Fibroblast of lung (primary cell): Measurements from ENCODE around the gene FIBP. TPM values are rescaled to one million over a fixed set of nuclear protein-coding genes. Genes with fewer than 3 reads are reported as not detected.
A peak's percentile ranks its signal among the peaks of the same experiment; 100 is the strongest.

ENCODE experiments used
- DNase-seq, 2 donors: peaks; one replicate each; pipeline versions ENCODE4 v3.0.0 to v3.0.0-alpha.2; 2010; ENCODE audit warnings: low read depth in 2 of 2
- H2AFZ ChIP-seq: 2 replicates; pipeline ENCODE4 v1.5.1; 2012; ENCODE audit warnings: low read length, control low read depth, inconsistent platforms
- H3K27ac ChIP-seq: 2 replicates; pipeline ENCODE4 v1.5.1; 2011; ENCODE audit warnings: low read length, control low read depth; ENCODE audit not compliant: insufficient read depth
- H3K27me3 ChIP-seq: 2 replicates; pipeline ENCODE4 v1.5.1; 2011; ENCODE audit warnings: mild to moderate bottlenecking, low read length; ENCODE audit not compliant: control insufficient read depth, insufficient read depth
- H3K36me3 ChIP-seq: 2 replicates; pipeline ENCODE4 v1.5.1; 2011; ENCODE audit warnings: low read length; ENCODE audit not compliant: control insufficient read depth, insufficient read depth
- H3K4me1 ChIP-seq: 2 replicates; pipeline ENCODE4 v1.5.1; 2011; ENCODE audit warnings: low read length; ENCODE audit not compliant: control insufficient read depth, insufficient read depth; ENCODE audit errors: extremely low read depth
- H3K4me2 ChIP-seq: 2 replicates; pipeline ENCODE4 v1.5.1; 2011; ENCODE audit warnings: low read length, control low read depth; ENCODE audit not compliant: insufficient read depth; ENCODE audit errors: extremely low read depth
- H3K4me3 ChIP-seq, 4 experiments: fragments of 200-600 bp in 1 of 4; sonication (generic) in 1 of 4; replicated peaks in 1 of 4; 2 replicates each; pipeline ENCODE4 v1.5.1; 2011 to 2016; ENCODE audit warnings: low read length in 4 of 4, low read depth in 3 of 4, mild to moderate bottlenecking in 3 of 4, control low read depth in 2 of 4, inconsistent platforms in 1 of 4, mixed read lengths in 1 of 4; ENCODE audit not compliant: insufficient read depth in 1 of 4; ENCODE audit errors: control extremely low read depth in 1 of 4
- H3K79me2 ChIP-seq: 2 replicates; pipeline ENCODE4 v1.5.1; 2012; ENCODE audit warnings: mild to moderate bottlenecking, low read length, inconsistent platforms; ENCODE audit not compliant: control insufficient read depth, insufficient read depth
- H3K9ac ChIP-seq: 2 replicates; pipeline ENCODE4 v1.5.1; 2011; ENCODE audit warnings: mild to moderate bottlenecking, low read length, control low read depth; ENCODE audit not compliant: insufficient read depth
- H3K9me3 ChIP-seq: 2 replicates; pipeline ENCODE4 v1.5.1; 2012; ENCODE audit warnings: low read depth, low read length; ENCODE audit not compliant: control insufficient read depth, insufficient read depth
- H4K20me1 ChIP-seq: 2 replicates; pipeline ENCODE4 v1.5.1; 2011; ENCODE audit warnings: low read length; ENCODE audit not compliant: control insufficient read depth, insufficient read depth; ENCODE audit errors: extremely low read depth
- CTCF ChIP-seq, 2 donors: IDR thresholded peaks in 1 of 2; conservative IDR thresholded peaks in 1 of 2; 1 replicate in 1 of 2; 2 replicates in 1 of 2; pipeline ENCODE4 v1.5.1; 2011 to 2012; ENCODE audit warnings: low read length in 2 of 2, control low read depth in 1 of 2, inconsistent platforms in 1 of 2, low read depth in 1 of 2, mild to moderate bottlenecking in 1 of 2
- EZH2 ChIP-seq: IDR thresholded peaks from 2 replicates; pipeline ENCODE4 v1.5.1; 2012; ENCODE audit warnings: low read length, control low read depth, mild to moderate bottlenecking; ENCODE audit errors: missing control alignments
- polyA plus RNA-seq, 2 donors: library from polyadenylated mRNA; depleted of rRNA in 1 of 2; stranded (reverse) in 1 of 2; unstranded in 1 of 2; fragments of >200 nt; gene quantifications; 2 replicates each; pipeline ENCODE4 v1.2.1, GENCODE V29; 2011 to 2012; ENCODE audit warnings: missing spikeins in 1 of 2
- total RNA-seq: library from RNA; depleted of rRNA; stranded (reverse); fragments of >200 nt; gene quantifications from 2 replicates; pipeline ENCODE4 v1.2.1, GENCODE V29; 2014

Gene FIBP
- total and polyA plus RNA-seq, 2 donors (not counting 1 experiment from before 2014, with no cell fraction given), result 81.0 to 168 TPM

- TF ChIP-seq EZH2, result no peak
- no peak for TF ChIP-seq CTCF (conservative IDR thresholded peaks at IDR 0.05 in 1 of 2, IDR thresholded peaks at IDR 0.05 in 1 of 2; ENCODE audit: low read depth in 1 of 2, low read length in 2 of 2)
- DNase-seq, result no peak
- H3K4me3 ChIP-seq, result peak overlapping the region; percentile 2 to 94 (median 16)
Observed at GRCh38 chr11:65916391-65916790, 28.1 kb upstream of the FIBP start.

GRCh38 chr11:65915821-65916251 lies 27.6 kb upstream of the FIBP start:
- H3K4me2 ChIP-seq, result peak overlapping the region; percentile 80
- H2AFZ ChIP-seq, result no peak overlapping the region
- no peak for TF ChIP-seq CTCF (conservative IDR thresholded peaks at IDR 0.05 in 1 of 2, IDR thresholded peaks at IDR 0.05 in 1 of 2; ENCODE audit: low read depth in 1 of 2, low read length in 2 of 2)
- no peak for TF ChIP-seq EZH2
- no peaks in the 10 kb centered on the region for H3K9me3 ChIP-seq
- peak overlapping the region; percentile 99 for H3K27ac ChIP-seq
- no peaks in the 10 kb centered on the region for H3K27me3 ChIP-seq
- H3K4me1 ChIP-seq, result peaks cover 62% of the 10 kb centered on the region
- DNase-seq, result peak; percentile 95 to 97
- H3K36me3 ChIP-seq, result peaks cover 12% of the 10 kb centered on the region
- no peaks in the 10 kb centered on the region for H4K20me1 ChIP-seq
- H3K9ac ChIP-seq, result peak overlapping the region; percentile 48
- H3K4me3 ChIP-seq, result peak overlapping the region in 2 of 4 experiments; percentile 28 to 94
- H3K79me2 ChIP-seq, result peaks cover 63% of the 10 kb centered on the region

More at GRCh38 chr11:65916391-65916790, 28.1 kb upstream of the FIBP start:
- Histone ChIP-seq H3K36me3 (peaks cover 14% of the 10 kb centered on the region), H3K27me3 (no peaks in the 10 kb centered on the region), H3K9me3 (no peaks in the 10 kb centered on the region), H3K9ac (peak overlapping the region; percentile 48), H4K20me1 (no peaks in the 10 kb centered on the region), H3K27ac (peak overlapping the region; percentile 99), H3K79me2 (peaks cover 69% of the 10 kb centered on the region), H3K4me1 (peaks cover 60% of the 10 kb centered on the region), H3K4me2 (peak overlapping the region; percentile 80), H2AFZ (no peak overlapping the region)

GRCh38 chr11:65915101-65915820 lies 27.0 kb upstream of the FIBP start:
- peaks cover 59% of the 10 kb centered on the region for H3K4me1 ChIP-seq

More at GRCh38 chr11:65915101-65915820, 27.0 kb upstream of the FIBP start:
- H2AFZ ChIP-seq, result no peak overlapping the region
- H3K4me2 ChIP-seq, result peak overlapping the region; percentile 46
- no peaks in the 10 kb centered on the region for H3K27me3 ChIP-seq
- H3K9me3 ChIP-seq, result no peaks in the 10 kb centered on the region
- no peaks in the 10 kb centered on the region for H4K20me1 ChIP-seq
- peaks cover 8% of the 10 kb centered on the region for H3K36me3 ChIP-seq
- H3K27ac ChIP-seq, result peak overlapping the region; percentile 99
- peak overlapping the region in 1 of 4 experiments; percentile 14 for H3K4me3 ChIP-seq
- peak overlapping the region; percentile 52 for H3K9ac ChIP-seq
- TF ChIP-seq EZH2, result no peak
- no peak for TF ChIP-seq CTCF (conservative IDR thresholded peaks at IDR 0.05 in 1 of 2, IDR thresholded peaks at IDR 0.05 in 1 of 2; ENCODE audit: low read depth in 1 of 2, low read length in 2 of 2)
- peak in 1 of 2 donors; percentile 17 for DNase-seq
- peaks cover 57% of the 10 kb centered on the region for H3K79me2 ChIP-seq
